GM23248 (cell line): ENCODE results near the gene ADAMTSL1.

Source experiments
- EZH2 ChIP-seq: fragments of 200-600 bp; sonication (generic); IDR thresholded peaks from 2 replicates; pipeline ENCODE4 v1.6.1; 2018; ENCODE audit warnings: antibody characterized with exemption, mild to moderate bottlenecking; ENCODE audit not compliant: insufficient read depth, poor library complexity, severe bottlenecking
- EZH2phosphoT487 ChIP-seq: fragments of 200-600 bp; sonication (generic); IDR thresholded peaks from 2 replicates; pipeline ENCODE4 v1.6.1; 2018; ENCODE audit warnings: antibody characterized with exemption, moderate library complexity, mild to moderate bottlenecking, low read depth; ENCODE audit not compliant: insufficient read depth

GRCh38 chr9:18675332-18675731 is 201.4 kb downstream of the ADAMTSL1 start:
- TF ChIP-seq EZH2phosphoT487 (no peak), EZH2 (no peak)
